Brain pericyte (primary cell): ENCODE results near the gene GNE.

Experiments used
- DNase-seq: peaks from one replicate; pipeline ENCODE4 v3.0.0-alpha.2; 2012; ENCODE audit warnings: low read depth, low spot score

Gene GNE

GRCh38 chr9:36166168-36166927, 91.9 kb downstream of the GNE start:
- DNase-seq, result no peak

DNA sequence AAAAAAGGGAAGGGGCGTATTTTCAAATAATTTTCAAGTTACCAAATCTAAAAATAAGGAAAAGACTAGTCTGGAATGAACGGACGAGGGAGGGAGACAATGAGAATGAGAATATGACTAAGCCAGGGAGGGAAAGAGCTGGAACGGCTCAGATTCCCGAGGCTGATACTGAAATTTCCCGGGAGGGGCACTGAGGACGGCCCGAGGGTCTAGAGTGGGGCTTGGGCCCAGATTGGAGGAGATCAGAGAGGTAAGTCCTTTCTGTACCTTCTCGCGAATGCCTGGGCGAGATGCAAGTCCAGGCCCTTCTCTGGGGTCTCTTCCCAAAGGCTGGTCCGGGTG, 92.5 kb downstream of the GNE start:
- DNase-seq, result no peak

DNA sequence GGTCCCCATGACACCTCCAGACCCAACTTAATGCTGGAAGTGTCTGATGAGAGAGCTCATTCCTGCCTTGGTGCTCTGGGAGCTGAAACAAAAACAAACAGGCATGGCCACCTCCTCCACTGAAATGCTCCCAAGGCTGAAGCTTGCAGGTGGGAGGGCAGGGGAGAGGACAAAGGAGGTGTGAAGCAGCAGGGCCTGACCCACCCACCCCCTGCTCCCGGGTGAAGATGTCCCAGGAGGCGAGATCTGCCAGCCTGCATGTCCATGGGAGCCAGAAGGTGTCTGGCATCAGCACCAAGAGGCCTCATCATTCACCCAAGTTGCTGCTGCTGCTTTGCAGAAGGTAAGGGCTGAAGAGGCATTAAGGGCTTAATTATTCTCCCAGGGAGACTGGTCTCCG, 93.3 kb downstream of the GNE start:
- no peak for DNase-seq
